ENCODE results near the gene IL15.

The IL15 gene

DNA sequence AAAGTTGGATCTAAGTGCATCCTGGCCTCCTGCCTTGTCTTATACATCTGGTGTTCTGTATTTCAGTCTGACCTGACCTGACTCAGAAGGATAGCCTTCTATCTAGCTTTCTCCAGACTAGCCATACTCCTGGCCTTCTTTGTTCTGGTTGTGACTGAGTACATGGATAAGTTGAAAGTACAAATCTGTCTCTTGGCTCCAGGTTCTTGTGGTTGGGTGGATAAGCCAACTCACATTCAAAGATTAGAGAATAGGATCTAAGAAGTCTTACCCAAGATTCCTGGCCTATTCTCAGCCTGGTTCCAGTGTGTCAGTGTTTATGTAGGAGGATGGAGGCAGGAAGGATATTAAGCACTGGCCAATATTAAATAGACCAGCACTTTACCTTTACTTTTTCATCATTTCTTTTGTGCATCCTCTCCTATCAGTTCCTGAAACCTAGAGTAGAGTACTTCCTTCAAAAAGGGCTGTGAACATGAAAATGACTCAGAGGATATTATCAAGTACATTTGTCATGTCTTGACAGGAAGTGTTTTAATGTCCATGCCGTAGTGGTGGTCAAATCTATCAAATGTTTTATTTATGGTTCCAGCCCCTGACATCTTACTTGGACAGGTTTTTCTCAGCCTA is 123.5 kb downstream of the IL15 start:
- Histone ChIP-seq H3K36me3 (ENCODE audit: control insufficient read depth, low read length) (no peaks in the 10 kb centered on the region), H3K9me2 (replicated peaks; ENCODE audit: control insufficient read depth, low read length) (no peaks in the 10 kb centered on the region), H3F3A (ENCODE audit: control insufficient read depth, insufficient read depth) (no peaks in the 10 kb centered on the region), H3K9me3 (ENCODE audit: control insufficient read depth, insufficient read depth, low read length) (no peaks in the 10 kb centered on the region), H3K4me3 (ENCODE audit: low read length) (no peak overlapping the region), H3K4me2 (ENCODE audit: low read length) (no peak overlapping the region), H3K4me1 (ENCODE audit: control insufficient read depth, low read length) (no peaks in the 10 kb centered on the region), H3K79me2 (ENCODE audit: control insufficient read depth, low read length) (no peaks in the 10 kb centered on the region), H4K20me1 (ENCODE audit: control insufficient read depth, insufficient read depth, low read depth, low read length) (no peaks in the 10 kb centered on the region), H3K27me3 (ENCODE audit: control insufficient read depth, low read length) (no peaks in the 10 kb centered on the region), H3K27ac (ENCODE audit: low read depth, low read length) (no peak overlapping the region)
- no peak for TF ChIP-seq EZH2phosphoT487 (IDR thresholded peaks at IDR 0.05; ENCODE audit: borderline replicate concordance, low read length)
- TF ChIP-seq, protein P1, sequence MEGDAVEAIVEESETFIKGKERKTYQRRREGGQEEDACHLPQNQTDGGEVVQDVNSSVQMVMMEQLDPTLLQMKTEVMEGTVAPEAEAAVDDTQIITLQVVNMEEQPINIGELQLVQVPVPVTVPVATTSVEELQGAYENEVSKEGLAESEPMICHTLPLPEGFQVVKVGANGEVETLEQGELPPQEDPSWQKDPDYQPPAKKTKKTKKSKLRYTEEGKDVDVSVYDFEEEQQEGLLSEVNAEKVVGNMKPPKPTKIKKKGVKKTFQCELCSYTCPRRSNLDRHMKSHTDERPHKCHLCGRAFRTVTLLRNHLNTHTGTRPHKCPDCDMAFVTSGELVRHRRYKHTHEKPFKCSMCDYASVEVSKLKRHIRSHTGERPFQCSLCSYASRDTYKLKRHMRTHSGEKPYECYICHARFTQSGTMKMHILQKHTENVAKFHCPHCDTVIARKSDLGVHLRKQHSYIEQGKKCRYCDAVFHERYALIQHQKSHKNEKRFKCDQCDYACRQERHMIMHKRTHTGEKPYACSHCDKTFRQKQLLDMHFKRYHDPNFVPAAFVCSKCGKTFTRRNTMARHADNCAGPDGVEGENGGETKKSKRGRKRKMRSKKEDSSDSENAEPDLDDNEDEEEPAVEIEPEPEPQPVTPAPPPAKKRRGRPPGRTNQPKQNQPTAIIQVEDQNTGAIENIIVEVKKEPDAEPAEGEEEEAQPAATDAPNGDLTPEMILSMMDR (IDR thresholded peaks at IDR 0.05; ENCODE audit: low read depth, low read length, poor library complexity, severe bottlenecking): no peak

DNA sequence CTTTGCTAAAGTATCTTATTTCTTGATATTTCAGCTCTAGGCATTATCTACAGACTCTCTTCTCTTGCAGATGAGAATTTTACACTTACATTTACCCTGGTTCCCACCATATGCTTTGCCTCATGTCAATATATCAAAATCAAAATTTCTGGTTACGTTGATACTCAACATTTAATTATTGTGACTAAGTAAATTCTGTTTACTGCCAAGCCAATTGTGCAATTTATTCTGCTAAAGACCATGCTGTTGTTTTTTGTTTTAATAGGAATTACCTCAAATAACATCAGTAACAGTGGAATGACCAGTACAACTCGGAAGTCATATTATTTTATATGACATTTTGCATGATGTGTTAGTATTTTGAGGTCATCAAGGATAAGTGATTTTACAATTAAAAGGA is 125.5 kb downstream of the IL15 start:
- Histone ChIP-seq H3K9me2 (replicated peaks; ENCODE audit: control insufficient read depth, low read length) (no peaks in the 10 kb centered on the region), H3K27ac (ENCODE audit: low read depth, low read length) (no peak overlapping the region), H3K4me1 (ENCODE audit: control insufficient read depth, low read length) (no peaks in the 10 kb centered on the region), H3K4me2 (ENCODE audit: low read length) (no peak overlapping the region), H3F3A (ENCODE audit: control insufficient read depth, insufficient read depth) (no peaks in the 10 kb centered on the region), H3K36me3 (ENCODE audit: control insufficient read depth, low read length) (no peaks in the 10 kb centered on the region), H3K79me2 (ENCODE audit: control insufficient read depth, low read length) (no peaks in the 10 kb centered on the region), H3K27me3 (ENCODE audit: control insufficient read depth, low read length) (no peaks in the 10 kb centered on the region), H4K20me1 (ENCODE audit: control insufficient read depth, insufficient read depth, low read depth, low read length) (no peaks in the 10 kb centered on the region), H3K9me3 (ENCODE audit: control insufficient read depth, insufficient read depth, low read length) (no peaks in the 10 kb centered on the region), H3K4me3 (ENCODE audit: low read length) (no peak overlapping the region)
- no peak for TF ChIP-seq EZH2phosphoT487 (IDR thresholded peaks at IDR 0.05; ENCODE audit: borderline replicate concordance, low read length)
- TF ChIP-seq, protein P1 (IDR thresholded peaks at IDR 0.05; ENCODE audit: low read depth, low read length, poor library complexity, severe bottlenecking): no peak

DNA sequence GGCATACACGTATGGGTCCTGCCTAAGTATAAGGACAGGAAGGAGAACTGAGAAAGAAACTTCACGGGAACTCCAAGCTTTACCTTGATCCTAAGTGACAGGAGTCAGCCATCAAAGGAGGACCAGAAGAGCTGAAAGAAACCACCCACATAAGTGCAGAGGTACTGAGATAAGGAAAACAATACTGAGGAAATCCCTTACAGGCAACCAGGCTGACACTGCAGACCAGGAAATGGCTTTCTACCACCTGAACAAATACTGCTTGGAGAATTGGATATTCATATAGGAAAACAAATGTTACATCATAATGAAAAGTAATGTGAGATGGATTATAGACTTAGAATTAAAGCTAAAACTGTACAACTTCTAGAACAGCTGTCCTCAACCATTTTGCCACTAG is 127.0 kb downstream of the IL15 start:
- Histone ChIP-seq H3K4me3 (ENCODE audit: low read length) (no peak overlapping the region), H4K20me1 (ENCODE audit: control insufficient read depth, insufficient read depth, low read depth, low read length) (no peaks in the 10 kb centered on the region), H3K27me3 (ENCODE audit: control insufficient read depth, low read length) (no peaks in the 10 kb centered on the region), H3K9me3 (ENCODE audit: control insufficient read depth, insufficient read depth, low read length) (no peaks in the 10 kb centered on the region), H3F3A (ENCODE audit: control insufficient read depth, insufficient read depth) (no peaks in the 10 kb centered on the region), H3K4me2 (ENCODE audit: low read length) (no peak overlapping the region), H3K79me2 (ENCODE audit: control insufficient read depth, low read length) (no peaks in the 10 kb centered on the region), H3K9me2 (replicated peaks; ENCODE audit: control insufficient read depth, low read length) (no peaks in the 10 kb centered on the region), H3K36me3 (ENCODE audit: control insufficient read depth, low read length) (no peaks in the 10 kb centered on the region), H3K4me1 (ENCODE audit: control insufficient read depth, low read length) (no peaks in the 10 kb centered on the region), H3K27ac (ENCODE audit: low read depth, low read length) (no peak overlapping the region)
- TF ChIP-seq, protein P1 (IDR thresholded peaks at IDR 0.05; ENCODE audit: low read depth, low read length, poor library complexity, severe bottlenecking): no peak
- no peak for TF ChIP-seq EZH2phosphoT487 (IDR thresholded peaks at IDR 0.05; ENCODE audit: borderline replicate concordance, low read length)

All from DOHH2 (cell line).